Neutrophil (primary cell): Measurements from ENCODE around the gene CGB8.
"Not testable (repeated sequence)": the region's sequence is repeated elsewhere in the genome, so short reads cannot be mapped to it uniquely, and the experiment has no call there.

Experiments
- H3K27ac ChIP-seq: fragments of 200-600 bp; sonication (generic); 2 replicates; pipeline ENCODE4 v1.5.1; 2016; ENCODE audit warnings: mild to moderate bottlenecking, moderate library complexity
- H3K27me3 ChIP-seq: fragments of 200-600 bp; sonication (generic); 2 replicates; pipeline ENCODE4 v1.6.0; 2016; ENCODE audit warnings: mild to moderate bottlenecking
- H3K36me3 ChIP-seq: fragments of 200-600 bp; sonication (generic); 2 replicates; pipeline ENCODE4 v1.5.1; 2017
- H3K4me1 ChIP-seq, 2 experiments: fragments of 200-600 bp in 1 of 2; sonication (generic) in 1 of 2; 1 replicate in 1 of 2; 2 replicates in 1 of 2; pipeline versions ENCODE4 v1.5.1 to v1.6.1; 2013 to 2016; ENCODE audit warnings: low read depth in 1 of 2, low read length in 1 of 2, mild to moderate bottlenecking in 1 of 2, moderate library complexity in 1 of 2; ENCODE audit not compliant: control insufficient read depth in 1 of 2, insufficient read depth in 1 of 2
- H3K4me3 ChIP-seq, 2 experiments: fragments of 200-600 bp in 1 of 2; sonication (generic) in 1 of 2; 1 replicate in 1 of 2; 2 replicates in 1 of 2; pipeline ENCODE4 v1.5.1; 2013 to 2016; ENCODE audit warnings: low read depth in 1 of 2, low read length in 1 of 2, mild to moderate bottlenecking in 1 of 2, moderate library complexity in 1 of 2
- H3K9me3 ChIP-seq: fragments of 200-600 bp; sonication (generic); 2 replicates; pipeline ENCODE4 v1.5.1; 2016
- TF ChIP-seq, protein P1 (sequence below): fragments of 200-600 bp; sonication (generic); IDR thresholded peaks from 2 replicates; pipeline ENCODE4 v1.5.1; 2016; ENCODE audit warnings: antibody characterized with exemption

Gene CGB8

DNA sequence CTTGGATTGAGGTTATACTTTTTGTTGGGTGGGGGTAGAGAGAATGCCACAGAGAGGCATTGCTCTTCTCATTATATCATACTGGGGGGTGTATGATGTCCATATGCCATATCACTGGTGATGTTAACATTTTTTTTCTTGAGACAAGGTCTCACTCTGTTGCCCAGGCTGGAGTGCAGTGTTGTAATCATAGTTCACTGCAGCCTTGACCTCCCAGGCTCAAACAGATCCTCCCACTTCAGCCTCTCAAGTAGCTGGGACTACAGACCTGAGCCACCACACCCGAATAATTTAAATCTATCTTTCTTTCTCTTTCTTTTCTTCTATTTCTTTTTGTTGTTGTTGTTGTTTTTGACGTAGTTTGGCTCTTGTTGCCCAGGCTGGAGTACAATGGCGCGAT lies 31.5 kb upstream of the CGB8 start:
- TF ChIP-seq, protein P1, sequence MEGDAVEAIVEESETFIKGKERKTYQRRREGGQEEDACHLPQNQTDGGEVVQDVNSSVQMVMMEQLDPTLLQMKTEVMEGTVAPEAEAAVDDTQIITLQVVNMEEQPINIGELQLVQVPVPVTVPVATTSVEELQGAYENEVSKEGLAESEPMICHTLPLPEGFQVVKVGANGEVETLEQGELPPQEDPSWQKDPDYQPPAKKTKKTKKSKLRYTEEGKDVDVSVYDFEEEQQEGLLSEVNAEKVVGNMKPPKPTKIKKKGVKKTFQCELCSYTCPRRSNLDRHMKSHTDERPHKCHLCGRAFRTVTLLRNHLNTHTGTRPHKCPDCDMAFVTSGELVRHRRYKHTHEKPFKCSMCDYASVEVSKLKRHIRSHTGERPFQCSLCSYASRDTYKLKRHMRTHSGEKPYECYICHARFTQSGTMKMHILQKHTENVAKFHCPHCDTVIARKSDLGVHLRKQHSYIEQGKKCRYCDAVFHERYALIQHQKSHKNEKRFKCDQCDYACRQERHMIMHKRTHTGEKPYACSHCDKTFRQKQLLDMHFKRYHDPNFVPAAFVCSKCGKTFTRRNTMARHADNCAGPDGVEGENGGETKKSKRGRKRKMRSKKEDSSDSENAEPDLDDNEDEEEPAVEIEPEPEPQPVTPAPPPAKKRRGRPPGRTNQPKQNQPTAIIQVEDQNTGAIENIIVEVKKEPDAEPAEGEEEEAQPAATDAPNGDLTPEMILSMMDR: no peak
- Histone ChIP-seq H3K4me1 (peaks cover 5% of the 10 kb centered on the region in 2 experiments), H3K27me3 (peaks cover 24% of the 10 kb centered on the region), H3K4me3 (no peak overlapping the region), H3K9me3 (no peaks in the 10 kb centered on the region), H3K36me3 (no peaks in the 10 kb centered on the region), H3K27ac (no peak overlapping the region)

DNA sequence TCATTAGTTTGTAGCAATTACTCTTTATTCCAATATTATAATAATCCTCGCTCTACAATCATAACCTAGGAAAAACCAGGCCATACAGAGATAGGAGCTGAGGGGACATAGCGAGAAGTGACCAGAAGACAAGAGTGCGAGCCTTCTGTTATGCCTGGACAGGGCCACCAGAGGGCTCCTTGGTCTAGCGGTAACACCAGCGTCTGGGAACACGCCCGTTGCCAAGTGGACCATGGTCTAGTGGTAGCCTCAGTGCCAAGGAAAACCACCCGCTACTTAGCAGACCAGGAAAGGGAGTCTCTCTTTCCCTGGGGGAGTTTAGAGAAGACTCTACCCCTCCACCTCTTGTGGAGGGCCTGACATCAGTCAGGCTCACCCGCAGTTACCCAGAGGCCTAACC lies 26.0 kb upstream of the CGB8 start:
- H3K9me3 ChIP-seq, H3K4me3 ChIP-seq, H3K4me1 ChIP-seq, H3K36me3 ChIP-seq, H3K27ac ChIP-seq: not testable (repeated sequence)
- peaks cover 57% of the 10 kb centered on the region for H3K27me3 ChIP-seq

DNA sequence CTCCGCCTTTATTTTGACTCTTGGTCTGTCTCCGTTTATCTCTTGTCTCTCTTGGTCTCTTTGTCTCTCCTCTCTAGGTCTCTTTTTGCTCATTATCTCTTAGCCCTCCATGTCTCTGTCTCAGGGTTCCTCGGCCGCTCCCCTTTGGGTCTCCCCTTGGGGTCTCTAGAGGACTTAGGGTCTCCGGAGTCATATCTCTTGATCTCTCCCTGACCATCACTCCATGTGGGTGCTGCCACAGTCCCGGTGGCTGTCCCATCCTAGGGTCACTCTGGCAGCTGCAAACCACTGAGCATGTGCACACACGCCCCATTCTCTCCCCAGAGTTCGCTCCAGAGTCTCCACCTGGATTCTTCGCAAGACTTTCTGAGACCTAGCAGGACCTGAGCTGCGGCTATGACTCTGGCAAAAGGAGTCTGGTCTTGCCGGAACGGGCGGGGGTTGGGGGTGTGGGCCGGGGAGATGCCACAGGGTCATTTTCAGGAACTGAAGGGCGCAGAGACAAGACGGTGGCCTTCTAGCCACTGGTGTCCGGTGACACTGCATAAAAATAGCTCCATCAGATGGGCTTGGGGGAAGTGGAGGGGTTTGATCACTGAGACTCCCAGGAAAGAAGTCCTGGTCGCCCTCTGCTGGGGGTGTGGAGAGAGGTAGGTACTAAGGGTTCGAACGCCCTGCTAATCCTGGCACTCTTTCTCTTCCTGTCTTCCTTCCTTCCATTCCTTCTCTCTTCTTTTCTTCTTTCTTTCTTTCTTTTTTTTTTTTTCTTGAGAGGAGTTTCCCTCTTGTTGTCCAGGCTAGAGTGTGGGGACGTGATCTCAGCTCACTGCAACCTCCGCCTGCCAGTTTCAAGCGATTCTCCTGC lies 24.8 kb upstream of the CGB8 start:
- no peak overlapping the region for H3K4me3 ChIP-seq
- no peak overlapping the region for H3K27ac ChIP-seq
- TF ChIP-seq, protein P1: no peak
- no peaks in the 10 kb centered on the region for H3K9me3 ChIP-seq
- no peaks in the 10 kb centered on the region for H3K4me1 ChIP-seq
- H3K27me3 ChIP-seq: peaks cover 65% of the 10 kb centered on the region
- H3K36me3 ChIP-seq: no peaks in the 10 kb centered on the region

DNA sequence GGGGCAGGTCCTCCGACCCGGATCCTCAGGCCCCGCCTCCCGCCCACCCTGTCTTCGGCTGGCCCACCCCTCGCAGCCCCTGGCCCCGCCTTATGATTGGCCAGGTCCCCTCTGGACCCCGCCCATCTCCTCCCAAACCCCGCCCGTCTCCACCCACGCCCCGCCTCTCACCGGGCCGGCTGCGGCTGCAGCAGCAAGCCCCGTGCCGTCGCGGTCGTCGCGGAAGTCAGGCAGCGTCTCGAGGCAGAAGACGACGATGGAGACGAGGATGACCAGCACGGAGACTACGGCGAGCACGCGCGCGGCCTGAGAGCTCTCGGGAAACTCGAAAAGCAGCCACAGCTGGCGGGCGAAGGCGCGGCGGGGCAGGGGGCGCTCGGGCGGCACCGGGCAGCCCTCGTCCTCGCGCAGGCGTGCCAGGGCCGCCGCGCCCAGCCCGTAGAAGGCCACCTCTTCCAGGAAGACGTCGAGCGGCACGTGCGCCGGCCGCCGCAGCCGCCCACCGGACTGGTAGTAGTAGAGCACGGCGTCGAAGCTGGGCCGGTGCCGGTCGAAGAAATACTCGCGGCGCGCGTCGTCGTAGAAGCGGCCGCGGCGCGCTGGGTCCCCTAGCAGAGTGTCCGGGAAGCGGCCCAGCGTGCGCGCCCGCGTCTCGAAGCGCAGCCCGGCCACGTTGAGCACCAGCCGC lies 23.1 kb upstream of the CGB8 start:
- no peaks in the 10 kb centered on the region for H3K9me3 ChIP-seq
- H3K36me3 ChIP-seq: no peaks in the 10 kb centered on the region
- no peak overlapping the region for H3K4me3 ChIP-seq
- H3K27me3 ChIP-seq: peaks cover 82% of the 10 kb centered on the region
- no peak overlapping the region for H3K27ac ChIP-seq
- H3K4me1 ChIP-seq: no peaks in the 10 kb centered on the region
- TF ChIP-seq, protein P1: no peak

DNA sequence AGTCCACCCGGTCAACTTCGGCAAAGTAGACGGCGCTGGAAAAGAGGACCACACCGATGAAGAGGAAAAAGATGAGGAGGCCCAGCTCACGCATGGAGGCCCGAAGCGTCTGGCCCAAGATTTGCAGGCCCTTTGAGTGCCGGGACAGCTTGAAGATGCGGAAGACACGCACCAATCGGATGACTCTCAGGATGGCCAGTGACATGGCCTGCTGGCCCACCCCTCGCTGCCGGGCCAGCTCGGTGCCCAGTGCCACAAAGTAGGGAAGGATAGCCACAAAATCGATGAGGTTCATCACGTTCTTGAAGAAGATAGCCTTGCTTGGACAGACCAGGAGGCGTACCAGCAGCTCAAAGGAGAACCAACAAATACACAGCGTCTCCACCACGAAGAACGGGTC lies 21.5 kb upstream of the CGB8 start:
- H3K4me3 ChIP-seq: no peak overlapping the region

More for the DNA sequence above, 21.5 kb upstream of the CGB8 start:
- TF ChIP-seq, protein P1: no peak
- Histone ChIP-seq H3K27ac (no peak overlapping the region), H3K27me3 (peaks cover 98% of the 10 kb centered on the region), H3K36me3 (no peaks in the 10 kb centered on the region), H3K9me3 (no peaks in the 10 kb centered on the region), H3K4me1 (no peaks in the 10 kb centered on the region)
